Dedifferentiated amniotic fluid mesenchymal stem cell (primary cell): ENCODE measurements around the gene KDM6A.
"Not testable (repeated sequence)": the region's sequence is repeated elsewhere in the genome, so short reads cannot be mapped to it uniquely, and the experiment has no call there.

ENCODE experiments used
- DNase-seq: peaks from one replicate; pipeline ENCODE4 v3.0.0-alpha.2; 2016; ENCODE audit errors: extremely low spot score

The KDM6A gene

DNA sequence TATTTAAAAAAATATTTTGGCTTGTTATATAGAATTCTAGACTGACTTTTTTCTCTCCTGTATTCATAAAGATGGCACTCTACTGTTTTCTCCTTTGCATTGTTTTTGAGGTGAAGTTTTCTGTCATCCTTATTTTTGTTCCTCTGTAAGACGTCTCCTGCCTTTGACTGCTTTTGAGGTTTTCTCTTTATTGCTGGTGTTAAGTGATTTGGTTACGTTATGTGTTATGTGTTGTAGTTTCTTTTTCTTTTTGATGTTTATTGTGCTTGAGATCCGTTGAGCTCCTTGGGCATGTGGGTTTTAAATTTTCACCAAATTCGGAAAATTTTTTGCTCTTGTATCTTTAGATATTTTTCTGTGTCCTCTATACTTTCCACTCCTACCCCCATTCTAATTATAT lies 50.0 kb downstream of the KDM6A start:
- no peak for DNase-seq

GRCh38 chrX:44927398-44927797 lies 54.4 kb downstream of the KDM6A start:
- no peak for DNase-seq

DNA sequence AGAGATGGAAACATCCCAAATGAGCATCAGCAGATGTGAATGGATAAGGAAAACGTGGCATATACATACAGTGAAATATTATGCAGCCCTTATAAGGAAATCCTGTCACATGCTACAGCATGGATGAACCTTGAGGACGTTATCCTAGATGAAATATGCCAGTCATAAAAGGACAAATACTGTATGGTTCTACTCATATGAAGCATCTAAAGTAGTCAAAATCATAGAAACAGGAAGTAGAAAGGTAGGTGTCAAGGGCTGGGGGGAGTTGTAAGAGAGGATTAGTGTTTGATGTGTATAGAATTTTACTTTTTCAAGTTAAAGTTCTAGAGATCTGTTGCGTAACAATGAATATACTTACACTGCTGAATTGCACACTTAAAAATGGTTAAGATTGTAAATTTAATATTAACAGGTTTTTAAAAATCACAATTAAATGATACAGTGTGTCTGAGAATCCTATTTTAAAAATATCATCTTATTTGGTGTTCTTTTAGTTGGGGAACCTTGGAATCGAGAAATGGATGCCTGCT lies 58.5 kb downstream of the KDM6A start:
- DNase-seq, result no peak

DNA sequence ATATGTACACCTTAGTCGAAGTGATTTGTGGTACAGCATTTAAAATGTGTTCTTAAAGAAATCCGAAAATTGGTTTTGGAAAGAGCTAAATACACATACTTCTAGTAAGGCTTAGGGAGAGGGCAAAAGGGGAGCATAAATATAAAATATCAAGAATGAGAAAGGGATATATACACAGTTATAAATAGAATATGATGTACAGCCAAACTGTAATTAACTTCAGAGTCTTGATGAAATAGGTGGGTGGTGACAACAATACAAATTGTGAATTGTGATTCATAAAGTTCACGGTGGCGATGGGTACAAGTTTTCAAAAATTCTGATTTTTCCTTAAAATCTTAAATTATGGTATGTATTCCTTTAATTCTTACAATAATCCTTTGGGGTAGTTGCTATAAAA lies 62.2 kb downstream of the KDM6A start:
- no peak for DNase-seq

- DNase-seq, result no peak
Observed at GRCh38 chrX:44935640-44936039, 62.7 kb downstream of the KDM6A start.

- no peak for DNase-seq
Observed at GRCh38 chrX:44937606-44938005, 64.6 kb downstream of the KDM6A start.

GRCh38 chrX:44938111-44938510 lies 65.1 kb downstream of the KDM6A start:
- no peak for DNase-seq

DNA sequence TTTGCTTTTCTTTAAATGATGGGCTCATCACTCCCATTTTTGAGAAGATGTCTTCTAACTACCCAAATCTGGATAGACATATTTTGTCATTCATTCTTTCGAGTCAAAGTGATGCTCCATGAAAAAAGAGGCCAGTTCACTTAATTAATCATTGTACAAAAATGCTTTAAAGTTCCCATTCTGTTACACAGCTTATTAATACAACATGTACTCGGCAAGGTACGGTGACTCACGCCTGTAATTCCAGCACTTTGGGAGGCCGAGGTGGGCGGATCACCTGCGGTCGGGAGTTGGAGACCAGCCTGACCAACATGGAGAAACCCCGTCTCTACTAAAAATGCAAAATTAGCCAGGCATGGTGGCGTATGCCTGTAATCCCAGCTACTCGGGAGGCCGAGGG lies 67.6 kb downstream of the KDM6A start:
- DNase-seq, result not testable (repeated sequence)

DNA sequence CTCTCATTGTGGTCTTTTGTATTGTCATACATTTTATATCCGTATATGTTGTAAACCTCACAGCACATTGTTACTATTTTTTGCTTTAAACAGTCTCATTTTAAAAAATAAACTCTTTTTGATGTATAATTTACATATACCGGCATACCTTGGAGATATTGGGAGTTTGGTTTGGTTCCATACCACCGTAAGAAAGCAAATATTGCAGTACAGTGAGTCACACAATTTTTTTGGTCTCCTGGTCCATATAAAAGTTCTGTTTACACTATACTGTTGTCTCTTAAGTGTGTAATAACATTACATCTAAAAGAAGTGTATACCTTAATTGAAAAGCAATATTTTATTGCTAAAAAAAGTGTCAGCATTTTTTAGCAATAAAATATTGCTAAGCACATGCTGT lies 70.0 kb downstream of the KDM6A start:
- no peak for DNase-seq

DNA sequence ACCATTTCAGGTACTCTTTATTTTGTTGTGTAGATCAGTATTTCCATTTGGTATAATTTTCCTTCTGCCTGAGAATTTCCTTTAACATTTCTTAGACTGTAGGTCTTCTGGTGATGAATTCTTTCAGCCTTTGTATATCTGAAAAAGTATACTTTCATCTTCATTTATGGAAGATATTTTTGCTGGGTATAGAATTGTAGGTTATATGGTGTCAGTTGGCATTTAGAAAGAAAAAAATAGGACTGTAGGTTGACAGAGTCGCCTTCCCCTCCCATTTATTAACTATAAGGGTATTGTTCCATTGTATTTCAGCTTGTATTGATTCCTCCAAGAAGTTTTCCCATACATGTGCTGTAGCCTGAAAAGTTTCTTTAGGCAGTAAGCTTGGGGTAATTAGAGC lies 71.9 kb downstream of the KDM6A start:
- DNase-seq, result no peak

DNA sequence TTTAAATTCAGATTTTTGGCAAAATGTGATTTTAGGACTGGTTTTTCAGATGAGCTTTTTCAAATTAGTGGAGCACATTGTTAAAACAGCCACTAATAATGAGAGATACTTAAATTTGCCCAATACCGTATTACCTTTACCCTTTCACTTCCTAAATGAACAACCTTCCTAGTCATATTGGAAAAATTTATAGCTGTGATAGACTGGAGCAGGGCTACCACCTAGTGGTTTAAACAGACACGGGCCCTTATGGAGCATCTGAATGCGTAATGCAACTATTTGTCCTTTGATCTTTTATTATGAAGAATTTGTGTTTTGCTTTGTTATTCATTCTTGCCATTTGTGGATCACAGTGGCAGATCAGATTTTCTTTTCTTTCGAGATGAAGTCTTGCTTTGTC lies 72.7 kb downstream of the KDM6A start:
- no peak for DNase-seq

- DNase-seq, result no peak
Observed at GRCh38 chrX:44946771-44947170, 73.8 kb downstream of the KDM6A start.

DNA sequence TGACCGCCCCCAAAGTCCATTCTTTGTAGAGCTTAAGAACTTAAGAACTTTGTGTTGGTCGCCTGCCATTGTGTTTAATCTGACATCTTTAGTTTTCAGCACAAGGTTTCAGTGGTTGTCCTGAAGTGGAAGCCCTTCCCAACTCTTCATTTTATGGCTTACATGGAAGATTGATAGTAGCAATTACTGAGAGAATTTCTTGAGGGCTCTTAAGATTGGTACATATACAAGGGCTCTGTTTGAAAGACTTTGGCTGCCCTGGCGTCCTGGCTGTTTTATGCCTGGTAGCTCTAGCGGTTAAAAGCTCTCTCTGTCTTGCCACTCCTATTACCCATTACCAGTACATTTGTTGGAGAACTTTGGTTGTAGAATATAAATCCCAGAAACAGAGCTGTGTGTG lies 75.0 kb downstream of the KDM6A start:
- DNase-seq, result no peak

DNA sequence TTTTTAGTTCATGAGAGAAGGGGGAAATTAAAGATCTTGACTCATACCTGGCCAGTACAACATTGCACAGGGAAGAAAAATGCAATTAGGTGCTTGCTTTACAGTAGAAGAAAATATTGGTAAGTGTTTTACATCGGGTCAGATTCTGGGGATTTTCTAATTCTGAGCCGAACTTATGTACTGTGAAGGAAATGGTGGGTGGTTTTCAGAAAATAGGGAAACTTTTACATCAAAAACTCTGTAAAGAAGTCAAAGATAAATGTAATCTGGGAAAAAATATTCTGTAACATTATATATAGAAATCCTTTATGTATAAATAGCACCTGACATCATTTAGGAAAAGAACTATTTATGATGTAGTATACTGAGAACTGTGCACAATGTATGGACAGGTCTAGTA lies 75.4 kb downstream of the KDM6A start:
- DNase-seq, result no peak

DNA sequence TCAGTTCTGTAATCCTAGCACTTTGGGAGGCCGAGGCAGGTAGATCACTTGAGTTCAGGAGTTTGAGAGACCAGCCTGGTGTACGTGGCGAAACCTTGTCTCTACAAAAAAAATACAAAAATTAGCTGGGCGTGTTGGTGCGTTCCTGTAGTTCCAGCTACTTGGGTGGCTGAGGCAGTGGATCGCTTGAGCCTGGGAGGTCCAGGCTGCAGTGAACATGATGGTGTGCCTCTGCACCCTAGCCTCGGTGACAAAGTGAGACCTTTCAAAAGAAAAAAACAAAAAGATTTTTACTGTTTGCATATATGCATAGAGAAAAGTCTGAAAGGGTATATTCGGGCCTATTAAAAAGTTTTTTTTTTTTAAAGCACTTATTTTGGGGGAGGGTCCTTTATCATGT lies 76.1 kb downstream of the KDM6A start:
- no peak for DNase-seq

DNA sequence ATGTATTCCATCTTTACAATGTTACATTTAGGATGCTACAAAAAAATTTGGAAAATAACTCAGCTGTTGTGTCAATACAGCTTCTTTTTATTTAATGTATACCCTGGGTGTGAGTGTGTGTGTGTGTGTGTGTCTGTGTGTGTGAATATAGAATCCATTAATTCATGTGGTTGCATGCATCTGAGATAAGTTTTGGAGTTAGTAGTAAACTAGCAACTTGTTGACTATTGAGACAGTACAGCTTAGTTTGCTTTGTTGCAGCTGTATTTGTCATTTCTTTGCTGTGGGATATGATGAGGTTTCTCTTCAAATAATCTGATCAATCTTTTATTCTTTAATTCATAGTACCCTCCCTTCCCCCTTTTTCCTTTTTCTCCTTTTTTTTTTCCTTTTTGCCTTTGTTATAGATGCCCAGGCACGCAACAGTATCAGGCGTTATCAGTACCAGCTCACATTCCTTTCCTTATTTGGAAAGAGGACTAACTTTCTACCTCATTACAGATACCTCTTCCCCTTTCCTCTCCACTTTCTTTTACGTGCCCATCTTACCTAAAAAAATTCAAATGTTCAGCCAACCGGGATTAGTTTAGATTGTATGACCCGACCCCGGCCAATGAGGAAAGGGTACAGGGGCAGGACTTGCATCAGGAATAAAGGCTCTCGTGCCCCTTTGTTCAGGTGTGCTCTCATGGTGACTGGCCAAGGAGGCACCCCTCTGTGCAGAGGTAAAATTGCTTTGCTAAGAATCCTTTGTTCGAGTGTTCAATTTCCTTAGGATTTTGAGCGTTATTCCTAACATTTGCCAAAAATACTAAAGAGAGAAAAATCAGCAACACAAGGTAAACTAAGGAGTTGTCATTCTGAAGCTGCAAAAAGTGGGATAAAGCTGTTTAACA lies 77.7 kb downstream of the KDM6A start:
- not testable (repeated sequence) for DNase-seq

- no peak for DNase-seq
Observed at GRCh38 chrX:44951572-44952067, 78.6 kb downstream of the KDM6A start.

GRCh38 chrX:44952329-44953027 lies 79.5 kb downstream of the KDM6A start:
- DNase-seq, result no peak

- DNase-seq, result no peak
Observed at GRCh38 chrX:44953734-44954502, 80.9 kb downstream of the KDM6A start.

GRCh38 chrX:44954562-44954961 lies 81.6 kb downstream of the KDM6A start:
- no peak for DNase-seq

GRCh38 chrX:44957848-44958247 lies 84.9 kb downstream of the KDM6A start:
- DNase-seq, result no peak

GRCh38 chrX:44958480-44958879 lies 85.5 kb downstream of the KDM6A start:
- no peak for DNase-seq
